Nephron progenitor cell (in vitro differentiated cells): Measurements from ENCODE around the gene RBM20.
"Not testable (repeated sequence)": the region's sequence is repeated elsewhere in the genome, so short reads cannot be mapped to it uniquely, and the experiment has no call there.

Experiments used
- DNase-seq: peaks from one replicate; pipeline ENCODE4 v3.0.0; 2021
- H3K27ac Mint-ChIP-seq: 2 replicates; pipeline ENCODE4 v1.8.0; 2021; ENCODE audit warnings: mild to moderate bottlenecking, moderate library complexity, mixed read lengths
- H3K27me3 Mint-ChIP-seq: 2 replicates; pipeline ENCODE4 v1.8.0; 2021; ENCODE audit warnings: mild to moderate bottlenecking, low read depth, mixed read lengths; ENCODE audit not compliant: poor library complexity
- H3K36me3 Mint-ChIP-seq: 2 replicates; pipeline ENCODE4 v1.8.0; 2021; ENCODE audit warnings: low read depth, mixed read lengths
- H3K4me1 Mint-ChIP-seq: 2 replicates; pipeline ENCODE4 v1.8.0; 2021; ENCODE audit warnings: mixed read lengths
- H3K4me3 Mint-ChIP-seq: 2 replicates; pipeline ENCODE4 v1.8.0; 2021; ENCODE audit warnings: mild to moderate bottlenecking, moderate library complexity, mixed read lengths
- H3K9me3 Mint-ChIP-seq: 2 replicates; pipeline ENCODE4 v1.8.0; 2021; ENCODE audit warnings: mild to moderate bottlenecking, moderate library complexity, mixed read lengths
- TF ChIP-seq, protein P1 (sequence below): fragments of 200-600 bp; sonication (generic); IDR thresholded peaks from 2 replicates; pipeline ENCODE4 v1.5.0; 2021; ENCODE audit warnings: antibody characterized with exemption

Gene RBM20

DNA sequence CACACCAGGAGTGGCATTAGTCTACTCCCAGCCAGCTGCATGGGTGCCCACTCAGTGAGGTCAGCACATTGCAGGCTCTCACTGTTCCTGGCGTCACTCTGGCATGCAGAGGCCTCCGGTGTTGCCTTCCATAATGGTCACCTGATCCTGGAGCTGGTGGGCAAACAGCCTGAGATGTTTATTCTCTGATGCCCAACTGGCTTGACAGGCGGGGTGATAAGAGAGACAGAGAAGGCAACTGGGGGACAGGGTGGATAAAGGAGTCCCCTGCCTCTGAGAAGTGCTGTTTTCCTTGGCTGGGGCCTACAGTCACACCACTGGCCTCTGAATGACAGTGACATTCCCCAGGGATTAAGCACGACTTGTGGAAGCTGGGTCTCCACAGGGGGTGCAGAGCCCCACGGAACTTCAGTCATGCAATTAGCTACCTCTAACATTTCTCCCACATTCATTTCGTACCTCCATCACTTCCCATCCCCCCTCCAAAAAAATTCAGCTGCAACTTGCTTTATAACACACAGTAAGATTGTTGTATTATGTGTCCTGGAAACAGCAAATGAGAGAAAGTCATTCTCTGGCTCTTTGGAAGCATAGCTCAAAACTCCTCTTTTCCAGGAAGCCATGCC, 7.1 kb upstream of the RBM20 start:
- Mint-ChIP-seq H3K9me3 (no peaks in the 10 kb centered on the region), H3K4me3 (no peak overlapping the region), H3K4me1 (peaks cover 56% of the 10 kb centered on the region), H3K36me3 (no peaks in the 10 kb centered on the region), H3K27me3 (peaks cover 3% of the 10 kb centered on the region), H3K27ac (no peak overlapping the region)
- no peak for DNase-seq
- TF ChIP-seq, protein P1, sequence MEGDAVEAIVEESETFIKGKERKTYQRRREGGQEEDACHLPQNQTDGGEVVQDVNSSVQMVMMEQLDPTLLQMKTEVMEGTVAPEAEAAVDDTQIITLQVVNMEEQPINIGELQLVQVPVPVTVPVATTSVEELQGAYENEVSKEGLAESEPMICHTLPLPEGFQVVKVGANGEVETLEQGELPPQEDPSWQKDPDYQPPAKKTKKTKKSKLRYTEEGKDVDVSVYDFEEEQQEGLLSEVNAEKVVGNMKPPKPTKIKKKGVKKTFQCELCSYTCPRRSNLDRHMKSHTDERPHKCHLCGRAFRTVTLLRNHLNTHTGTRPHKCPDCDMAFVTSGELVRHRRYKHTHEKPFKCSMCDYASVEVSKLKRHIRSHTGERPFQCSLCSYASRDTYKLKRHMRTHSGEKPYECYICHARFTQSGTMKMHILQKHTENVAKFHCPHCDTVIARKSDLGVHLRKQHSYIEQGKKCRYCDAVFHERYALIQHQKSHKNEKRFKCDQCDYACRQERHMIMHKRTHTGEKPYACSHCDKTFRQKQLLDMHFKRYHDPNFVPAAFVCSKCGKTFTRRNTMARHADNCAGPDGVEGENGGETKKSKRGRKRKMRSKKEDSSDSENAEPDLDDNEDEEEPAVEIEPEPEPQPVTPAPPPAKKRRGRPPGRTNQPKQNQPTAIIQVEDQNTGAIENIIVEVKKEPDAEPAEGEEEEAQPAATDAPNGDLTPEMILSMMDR = no peak

DNA sequence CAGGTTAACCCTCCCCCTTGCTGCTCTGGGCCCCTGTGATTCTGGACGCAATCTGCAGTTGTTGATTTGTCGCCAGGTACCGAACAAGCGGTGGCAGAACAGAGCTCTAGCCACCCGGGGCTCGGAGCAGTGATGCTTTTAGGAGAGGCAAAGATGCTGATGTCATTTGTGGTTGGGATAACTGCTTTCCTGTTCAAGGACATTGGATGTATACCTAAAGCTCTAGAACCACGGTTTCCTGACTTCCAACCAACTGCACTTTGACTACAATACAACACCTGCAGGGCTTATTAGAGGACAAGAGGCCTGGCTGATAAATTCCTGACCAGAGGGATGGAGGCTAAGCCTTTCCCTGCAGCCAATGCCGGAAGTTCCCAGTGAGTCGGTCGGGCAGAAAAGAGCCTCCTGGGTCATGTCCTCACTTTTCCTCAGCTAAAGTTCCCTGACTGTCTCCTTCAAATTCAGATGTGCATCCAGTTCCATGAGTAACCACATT, 6.5 kb upstream of the RBM20 start:
- peaks cover 9% of the 10 kb centered on the region for H3K27me3 Mint-ChIP-seq
- peak overlapping the region; percentile 29 for H3K27ac Mint-ChIP-seq
- H3K4me3 Mint-ChIP-seq = no peak overlapping the region

DNA sequence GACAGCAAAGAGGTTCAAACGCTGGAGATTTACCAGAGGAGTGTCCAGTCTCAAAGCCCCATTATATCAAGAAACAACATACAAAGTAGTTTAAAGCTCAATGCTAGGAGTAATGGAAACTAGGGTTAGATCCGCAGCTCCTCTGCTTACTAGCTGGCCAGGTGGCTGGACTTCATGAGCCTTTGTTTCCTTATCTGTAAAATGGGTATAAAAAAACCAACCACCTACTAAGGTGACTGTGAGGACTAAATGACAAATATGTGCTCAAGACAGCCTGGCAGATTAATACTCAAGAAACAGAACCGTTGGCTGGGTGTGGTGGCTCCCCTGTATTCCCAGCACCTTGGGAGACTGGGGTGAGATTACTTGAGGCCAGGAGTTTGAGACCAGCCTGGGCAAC, 5.8 kb upstream of the RBM20 start:
- Mint-ChIP-seq H3K27ac (no peak overlapping the region), H3K4me3 (no peak overlapping the region), H3K4me1 (peaks cover 69% of the 10 kb centered on the region), H3K9me3 (no peaks in the 10 kb centered on the region), H3K36me3 (no peaks in the 10 kb centered on the region), H3K27me3 (peaks cover 16% of the 10 kb centered on the region)
- TF ChIP-seq, protein P1 = no peak
- DNase-seq = no peak

More for the DNA sequence above, 6.5 kb upstream of the RBM20 start:
- no peak for DNase-seq
- H3K36me3 Mint-ChIP-seq = no peaks in the 10 kb centered on the region
- TF ChIP-seq, protein P1 = no peak
- no peaks in the 10 kb centered on the region for H3K9me3 Mint-ChIP-seq
- H3K4me1 Mint-ChIP-seq = peaks cover 62% of the 10 kb centered on the region

DNA sequence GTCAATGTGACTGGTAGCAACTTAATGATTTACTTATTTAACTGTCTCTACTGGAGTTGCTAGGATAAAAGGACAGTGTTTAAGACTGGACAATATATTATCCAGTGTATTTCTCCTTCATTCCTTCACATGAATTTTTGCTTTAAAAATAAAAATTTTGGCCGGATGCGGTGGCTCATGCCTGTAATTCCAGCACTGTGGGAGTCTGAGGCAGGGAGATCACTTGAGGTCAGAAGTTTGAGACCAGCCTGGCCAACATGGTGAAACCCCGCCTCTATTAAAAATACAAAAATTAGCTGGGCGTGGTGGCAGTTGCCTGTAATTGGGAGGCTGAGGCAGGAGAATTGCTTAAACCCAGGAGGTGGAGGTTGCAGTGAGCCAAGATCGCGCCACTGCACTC, 5.1 kb upstream of the RBM20 start:
- not testable (repeated sequence) for DNase-seq, H3K9me3 Mint-ChIP-seq, H3K4me3 Mint-ChIP-seq, H3K36me3 Mint-ChIP-seq, H3K27ac Mint-ChIP-seq
- peaks cover 17% of the 10 kb centered on the region for H3K27me3 Mint-ChIP-seq
- peaks cover 71% of the 10 kb centered on the region for H3K4me1 Mint-ChIP-seq

DNA sequence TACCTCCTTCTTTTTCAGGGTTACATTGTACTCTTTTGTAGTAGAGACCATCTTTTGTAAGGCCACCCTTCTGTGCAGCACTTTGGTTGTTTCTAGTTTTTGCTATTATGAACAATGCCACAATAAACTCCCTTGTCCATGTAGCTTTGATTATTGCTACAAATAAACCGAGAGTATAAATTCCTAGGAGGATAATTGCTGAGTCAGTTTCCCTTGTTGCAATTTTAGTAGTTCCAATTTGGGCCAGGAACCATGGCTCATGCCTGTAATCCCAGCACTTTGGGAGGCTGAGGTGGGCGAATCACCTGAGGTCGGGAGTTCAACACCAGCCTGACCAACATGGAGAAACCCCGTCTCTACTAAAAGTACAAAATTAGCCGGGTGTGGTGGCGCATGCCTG, 4.3 kb upstream of the RBM20 start:
- not testable (repeated sequence) for H3K4me3 Mint-ChIP-seq, H3K36me3 Mint-ChIP-seq, H3K9me3 Mint-ChIP-seq, DNase-seq
- Mint-ChIP-seq H3K27ac (peak overlapping the region; percentile 71), H3K27me3 (peaks cover 20% of the 10 kb centered on the region), H3K4me1 (peaks cover 71% of the 10 kb centered on the region)

DNA sequence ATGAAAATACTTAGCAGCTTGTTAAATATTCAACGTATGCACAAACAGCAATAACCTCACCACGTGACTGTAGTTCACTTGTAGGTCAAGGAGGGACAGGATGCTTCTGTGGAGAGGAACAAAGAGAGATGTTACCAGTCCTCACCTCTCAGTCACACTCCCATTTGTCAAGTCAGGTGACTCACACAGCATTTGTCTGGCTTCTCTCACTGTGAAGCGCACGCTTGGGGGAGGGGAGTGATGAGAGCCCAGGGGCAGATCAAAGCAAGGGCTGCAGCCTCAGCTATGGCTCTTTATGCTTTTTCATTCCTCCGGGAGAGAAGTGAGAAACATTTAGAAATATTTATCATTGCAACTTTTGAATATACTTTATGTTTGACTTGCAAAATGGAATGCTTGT, 2.9 kb upstream of the RBM20 start:
- TF ChIP-seq, protein P1 = no peak
- H3K4me1 Mint-ChIP-seq = peaks cover 69% of the 10 kb centered on the region
- H3K4me3 Mint-ChIP-seq = peak overlapping the region; percentile 69
- no peaks in the 10 kb centered on the region for H3K9me3 Mint-ChIP-seq
- H3K27me3 Mint-ChIP-seq = peaks cover 20% of the 10 kb centered on the region
- peak; percentile 53 for DNase-seq
- H3K27ac Mint-ChIP-seq = no peak overlapping the region
- no peaks in the 10 kb centered on the region for H3K36me3 Mint-ChIP-seq
